Activated T-cell treated with anti-CD3 and anti-CD28 coated beads, Interleukin-2, amount 50 U/mL, for 48 hours (primary cell): ENCODE measurements around the gene CBLL1.

Experiments used
- DNase-seq, 2 experiments: peaks; one replicate each; pipeline ENCODE4 v3.0.0-alpha.2; 2020

CBLL1 gene

DNA sequence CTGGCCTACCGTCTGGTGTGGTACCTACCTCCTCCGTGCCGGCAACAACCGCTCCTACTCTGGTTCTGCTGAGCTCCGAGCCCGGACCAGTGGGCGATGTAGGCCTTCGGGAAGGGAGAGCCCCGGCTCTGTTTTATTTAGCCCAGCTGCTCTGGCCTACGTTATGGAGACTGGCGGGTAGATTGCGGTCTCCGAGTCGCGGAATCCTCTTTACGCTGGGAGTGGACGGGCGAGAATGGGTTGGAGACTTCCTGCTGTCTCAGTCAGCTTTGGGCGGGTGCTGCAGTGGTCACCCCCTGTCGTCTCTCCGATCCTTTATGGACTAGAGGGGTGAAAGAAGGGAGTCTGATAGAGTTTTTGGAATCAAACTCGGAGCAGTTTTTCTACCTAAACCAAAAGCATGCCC lies 406 bp downstream of the CBLL1 start:
- DNase-seq: no peak

DNA sequence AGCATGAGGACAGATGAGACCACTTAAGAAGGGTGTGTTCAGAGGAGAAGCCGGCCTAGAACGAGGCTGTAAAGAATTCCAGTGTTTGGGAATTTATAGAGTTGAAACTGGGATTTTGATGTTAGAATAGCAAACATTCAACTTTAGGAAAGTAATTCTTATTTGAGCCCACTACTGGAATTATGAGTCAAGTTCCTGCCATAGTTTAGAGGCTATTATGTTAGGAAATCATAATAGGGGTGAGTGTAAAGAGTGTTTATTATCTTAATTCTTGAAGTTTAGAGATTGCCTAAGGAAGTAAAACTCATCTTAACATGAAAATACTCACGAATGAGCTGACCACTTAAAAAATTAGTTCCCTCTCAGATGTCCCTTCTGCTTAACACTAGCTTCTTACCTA lies 2.1 kb downstream of the CBLL1 start:
- DNase-seq: no peak

DNA sequence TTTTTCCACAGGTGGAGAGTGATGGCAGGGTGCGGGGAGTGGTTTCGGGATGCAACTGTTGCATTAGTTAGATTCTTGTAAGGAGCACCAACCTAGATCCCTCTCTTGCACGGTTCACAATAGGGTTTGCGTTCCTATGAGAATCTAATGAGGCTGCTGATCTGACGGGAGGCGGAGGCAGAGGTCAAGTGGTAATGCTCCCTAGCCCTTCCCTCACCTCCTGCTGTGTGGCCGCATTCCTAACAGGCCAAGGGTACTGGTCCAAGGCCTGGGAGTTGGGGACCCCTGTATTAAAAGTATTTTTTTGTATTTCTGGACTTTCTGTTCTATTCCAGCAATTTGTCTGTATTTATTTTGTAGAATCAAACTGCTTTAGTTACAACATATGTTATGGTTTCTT lies 7.2 kb downstream of the CBLL1 start:
- no peak for DNase-seq

DNA sequence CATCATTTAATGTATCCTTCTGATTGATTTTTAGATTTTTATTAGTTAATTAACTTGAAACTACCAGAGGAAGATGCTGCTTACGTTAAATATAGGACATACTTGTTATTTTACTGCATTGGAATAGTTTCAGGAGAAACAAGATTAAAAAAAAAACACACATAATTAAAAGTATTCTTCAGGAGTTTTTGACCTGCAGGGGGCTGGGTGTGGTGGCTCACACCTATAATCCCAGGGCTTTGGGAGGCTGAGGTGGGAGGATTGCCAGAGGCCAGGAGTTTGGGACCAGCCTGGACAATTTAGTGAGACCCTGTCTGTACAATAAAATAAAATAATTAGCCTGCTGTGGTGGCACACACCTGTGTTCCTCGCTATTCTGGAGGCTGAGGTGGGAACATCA lies 10.7 kb downstream of the CBLL1 start:
- DNase-seq: no peak

DNA sequence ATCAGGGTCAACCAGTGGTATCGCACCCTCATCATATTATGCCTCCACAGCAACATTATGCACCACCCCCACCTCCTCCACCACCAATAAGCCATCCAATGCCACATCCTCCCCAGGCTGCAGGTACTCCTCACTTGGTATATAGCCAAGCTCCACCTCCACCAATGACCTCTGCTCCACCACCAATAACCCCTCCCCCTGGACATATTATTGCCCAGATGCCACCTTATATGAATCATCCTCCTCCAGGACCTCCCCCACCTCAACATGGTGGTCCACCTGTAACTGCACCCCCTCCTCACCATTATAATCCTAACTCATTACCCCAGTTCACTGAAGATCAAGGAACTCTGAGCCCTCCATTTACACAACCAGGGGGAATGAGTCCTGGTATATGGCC lies 14.7 kb downstream of the CBLL1 start:
- DNase-seq: no peak

DNA sequence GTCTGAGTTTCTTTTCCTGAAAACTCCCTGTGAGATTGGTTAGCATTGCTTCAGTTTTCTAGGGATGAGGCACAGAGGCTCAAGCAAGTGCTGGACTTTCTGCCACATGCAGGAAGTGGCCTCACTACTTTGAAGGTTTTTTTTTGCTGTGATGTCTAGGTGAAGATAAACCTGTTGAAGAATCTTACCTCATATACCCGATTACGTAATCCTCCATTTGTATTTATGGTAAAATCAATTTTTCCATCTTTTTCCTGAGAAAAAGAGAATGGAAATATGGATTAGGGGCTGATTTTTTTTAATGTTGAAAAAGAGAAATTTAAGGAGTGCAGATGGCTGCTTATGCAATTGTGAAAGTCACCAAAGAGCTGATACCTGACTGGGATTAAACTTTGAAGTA lies 23.4 kb downstream of the CBLL1 start:
- no peak for DNase-seq

DNA sequence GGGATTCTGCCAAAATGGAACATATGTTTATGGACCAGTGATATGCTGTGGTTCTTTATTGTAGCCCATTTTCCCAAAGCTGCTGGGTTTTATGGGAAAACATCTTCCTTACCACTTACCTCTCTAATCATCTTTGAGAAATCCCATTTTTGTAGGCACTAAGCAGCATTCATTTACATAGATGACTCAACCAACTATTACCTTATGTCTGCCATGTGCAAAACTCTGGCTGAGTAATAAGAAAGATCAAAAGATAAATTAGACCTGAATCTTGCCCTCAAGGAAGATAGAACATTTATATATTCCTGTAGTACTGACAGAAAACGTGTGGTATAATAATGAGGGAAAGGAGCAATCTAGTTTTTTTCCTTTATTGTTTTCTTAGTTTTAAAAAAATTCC lies 24.3 kb downstream of the CBLL1 start:
- DNase-seq: no peak

DNA sequence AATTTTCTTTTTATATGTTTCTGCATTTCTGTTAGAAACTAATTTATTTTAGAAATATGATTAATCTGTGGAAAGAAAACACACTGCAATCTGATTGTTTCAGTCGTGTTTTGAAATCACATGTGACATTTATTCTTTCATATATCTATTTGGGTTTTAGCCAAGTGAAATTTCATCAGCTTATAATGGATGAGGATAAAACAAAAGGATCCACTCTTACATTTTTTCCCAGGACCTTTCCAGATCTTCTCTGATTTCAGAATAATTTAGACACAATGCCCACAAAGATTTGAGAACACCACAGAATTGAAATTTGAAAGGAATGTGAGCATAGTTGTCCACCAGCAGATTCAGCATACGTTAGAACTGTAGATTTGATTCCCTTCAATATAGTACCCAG lies 29.1 kb downstream of the CBLL1 start:
- no peak for DNase-seq

DNA sequence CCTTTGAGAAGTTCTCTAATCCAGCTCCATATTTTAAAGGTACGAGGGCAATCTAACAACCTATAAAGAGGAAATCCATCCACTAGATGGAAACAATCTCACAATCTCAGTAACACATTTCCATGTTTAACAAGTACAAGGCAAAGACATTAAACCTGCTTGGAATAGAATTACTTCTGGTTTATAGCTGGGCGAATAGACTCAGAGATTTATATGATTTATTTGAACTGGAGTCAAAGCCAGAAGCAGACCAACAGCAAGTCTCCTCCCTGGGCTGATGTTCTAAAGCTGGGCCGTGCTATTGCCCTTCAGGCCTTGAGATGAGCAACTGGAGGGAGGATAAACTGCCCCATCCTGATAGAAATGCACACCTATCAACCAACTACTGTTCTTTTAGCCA lies 33.8 kb downstream of the CBLL1 start:
- DNase-seq: no peak

DNA sequence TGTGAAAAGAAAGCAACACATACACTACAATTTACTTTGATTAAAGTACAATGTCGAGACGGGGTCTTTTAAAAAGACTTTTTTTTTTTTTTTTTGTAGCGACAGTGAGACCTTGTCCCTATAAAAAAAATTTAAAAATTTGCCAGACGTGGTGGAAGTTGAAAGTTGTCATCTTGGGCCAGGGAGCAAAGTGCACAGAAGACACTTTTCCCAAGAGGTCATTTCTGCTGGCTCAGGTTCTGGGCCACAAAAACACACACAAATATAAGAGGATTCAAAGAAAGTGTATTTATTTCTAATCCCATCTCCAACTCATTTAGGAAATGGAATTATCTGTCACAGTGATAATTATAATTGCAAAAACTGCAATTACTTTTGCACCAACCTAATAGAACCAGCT lies 34.3 kb downstream of the CBLL1 start:
- no peak for DNase-seq

DNA sequence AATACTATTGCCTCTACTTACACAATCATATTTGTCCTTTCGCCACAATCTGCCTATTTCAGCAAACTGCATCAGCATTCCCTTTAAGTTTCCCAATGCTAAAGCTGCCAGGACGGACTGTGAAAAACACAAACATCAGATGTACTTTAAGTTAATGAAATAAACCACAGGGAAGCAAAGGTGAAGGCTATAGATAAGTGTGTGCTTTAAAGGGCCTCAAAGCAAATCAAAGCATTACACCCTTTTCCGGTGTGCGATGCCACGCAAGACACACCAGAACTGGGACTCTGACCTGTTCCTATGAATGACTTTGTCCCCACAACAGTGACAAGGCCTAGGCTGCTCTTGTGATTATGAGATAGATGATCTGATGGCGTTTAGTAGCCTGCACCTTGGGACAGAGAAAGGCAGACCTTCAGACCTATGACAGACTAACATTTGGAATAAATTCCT lies 35.7 kb downstream of the CBLL1 start:
- no peak for DNase-seq

DNA sequence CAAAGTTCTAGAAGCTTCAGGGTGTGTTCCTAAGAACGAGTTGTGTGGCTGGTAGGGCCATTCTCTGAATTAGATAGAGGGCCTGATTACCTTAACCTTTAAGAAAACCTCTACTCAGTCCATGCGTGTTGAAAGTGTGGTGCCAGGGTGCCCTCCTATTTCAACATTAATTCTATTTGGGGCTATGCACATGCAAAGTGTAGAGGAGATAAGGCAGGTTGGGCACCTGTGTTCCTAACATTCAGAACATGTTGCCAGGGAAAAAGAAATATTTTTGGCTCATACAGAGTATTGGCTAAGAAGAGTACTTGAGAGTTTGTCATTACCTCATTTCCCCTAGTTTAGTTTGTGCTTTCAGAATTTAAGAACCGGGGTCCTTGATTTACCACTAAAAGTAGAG lies 38.4 kb downstream of the CBLL1 start:
- no peak for DNase-seq

DNA sequence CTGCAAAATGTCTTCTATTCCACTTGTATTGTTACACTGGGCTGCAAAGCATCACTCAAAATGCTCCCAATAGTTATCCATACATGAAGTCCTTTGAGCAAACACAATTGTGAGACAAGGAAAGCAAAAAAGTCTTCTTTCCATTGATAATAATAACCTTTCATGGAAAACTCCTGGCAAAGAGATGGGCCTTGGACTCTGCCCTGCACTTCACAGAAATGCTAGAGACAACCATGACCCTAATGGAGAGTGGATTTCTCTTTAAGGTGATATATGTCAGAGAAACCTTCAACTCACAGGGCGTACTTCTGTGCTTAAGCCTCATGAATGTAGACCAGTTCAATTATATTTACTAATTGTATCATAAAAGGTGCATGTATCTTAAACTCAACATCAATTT lies 39.7 kb downstream of the CBLL1 start:
- DNase-seq: no peak

DNA sequence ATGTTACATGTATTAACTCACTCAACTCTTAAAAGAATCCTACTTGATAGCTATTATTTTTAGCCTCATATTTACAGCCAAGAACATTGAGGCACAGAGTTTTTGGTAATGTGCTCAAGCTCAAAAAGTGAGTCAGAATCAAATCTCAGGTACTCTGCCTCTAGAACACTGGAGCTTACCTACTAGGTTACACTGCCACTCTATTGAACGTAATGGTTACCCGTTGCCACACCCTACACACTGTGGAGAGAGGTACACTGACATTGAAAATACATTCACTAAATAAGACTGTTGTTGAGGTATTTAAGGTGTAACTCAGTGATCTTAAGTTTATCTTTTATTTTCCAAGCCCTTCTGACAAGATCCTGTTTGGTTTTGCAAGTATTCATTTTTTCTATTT lies 41.2 kb downstream of the CBLL1 start:
- no peak for DNase-seq

DNA sequence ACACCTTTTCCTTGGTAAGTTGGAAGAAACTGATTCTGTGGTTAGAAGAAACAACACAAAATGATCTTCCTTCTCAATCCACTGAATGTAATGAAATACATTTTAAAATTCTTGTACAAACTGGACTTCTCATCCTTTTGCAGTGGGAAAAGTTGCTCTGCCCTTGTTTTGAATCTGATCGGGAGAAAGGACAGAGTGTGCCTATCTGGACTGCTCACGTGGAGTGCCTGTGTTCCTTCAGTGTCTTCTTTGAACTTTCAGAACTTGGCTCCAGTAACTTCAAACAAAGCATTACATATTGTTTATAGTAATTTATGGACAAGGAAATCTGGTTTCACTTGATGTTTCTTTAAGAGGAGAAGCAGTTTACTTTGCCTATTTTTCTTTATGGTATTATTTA lies 42.0 kb downstream of the CBLL1 start:
- DNase-seq: no peak

DNA sequence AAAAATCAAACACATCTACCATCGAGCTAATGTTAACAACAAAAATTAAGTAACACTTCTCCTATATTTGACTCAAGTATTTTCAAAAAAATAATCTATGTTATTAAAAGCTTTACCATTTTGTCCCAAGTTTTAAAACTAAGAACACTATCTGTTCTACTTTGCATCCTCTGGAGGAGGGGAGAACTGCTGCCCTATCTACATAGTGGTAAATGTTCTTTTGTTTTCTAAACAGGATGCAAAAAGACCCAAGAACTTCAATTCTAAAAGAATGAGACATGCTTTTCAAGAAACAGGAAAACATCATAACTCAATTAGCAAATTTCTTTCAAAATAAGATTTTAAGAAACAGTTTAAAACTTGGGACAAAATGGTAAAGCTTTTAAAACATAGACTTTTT lies 44.3 kb downstream of the CBLL1 start:
- no peak for DNase-seq

DNA sequence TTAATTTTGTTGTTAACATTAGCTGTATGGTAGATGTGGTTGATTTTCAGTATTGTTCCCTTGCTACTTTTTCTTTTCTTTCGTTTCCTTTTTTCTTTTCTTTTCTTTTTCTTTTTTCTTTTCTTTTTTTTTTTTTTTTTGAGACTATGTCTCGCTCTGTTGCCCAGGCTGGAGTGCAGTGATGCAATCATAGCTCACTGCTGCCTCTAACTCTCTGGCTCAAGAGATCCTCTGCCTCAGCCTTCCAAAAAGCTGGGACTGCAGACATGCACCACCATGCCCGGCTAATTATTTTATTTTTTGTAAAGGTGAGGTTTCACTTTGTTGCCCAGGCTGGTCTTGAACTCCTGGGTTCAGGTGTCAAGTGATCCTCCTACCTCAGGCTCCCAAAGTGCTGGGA lies 44.7 kb downstream of the CBLL1 start:
- no peak for DNase-seq

DNA sequence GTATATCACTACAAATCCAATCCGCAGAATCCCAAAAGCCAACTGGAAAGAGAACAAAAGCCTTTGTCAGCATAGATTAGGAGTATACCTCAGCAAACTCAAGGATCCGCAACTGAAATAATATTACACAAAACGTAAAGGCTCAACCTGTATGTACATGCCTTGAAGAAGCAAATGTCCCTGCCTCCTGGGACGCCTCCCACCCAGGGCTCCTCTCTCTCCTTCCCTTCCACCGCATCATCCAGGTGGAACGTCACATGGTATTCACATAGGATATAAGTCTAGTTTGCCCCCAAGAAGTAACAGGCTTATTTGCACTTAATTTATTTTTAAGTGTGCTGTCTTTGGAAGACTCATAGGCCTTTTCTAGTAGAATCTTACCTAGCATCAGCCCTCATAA lies 45.7 kb downstream of the CBLL1 start:
- no peak for DNase-seq

DNA sequence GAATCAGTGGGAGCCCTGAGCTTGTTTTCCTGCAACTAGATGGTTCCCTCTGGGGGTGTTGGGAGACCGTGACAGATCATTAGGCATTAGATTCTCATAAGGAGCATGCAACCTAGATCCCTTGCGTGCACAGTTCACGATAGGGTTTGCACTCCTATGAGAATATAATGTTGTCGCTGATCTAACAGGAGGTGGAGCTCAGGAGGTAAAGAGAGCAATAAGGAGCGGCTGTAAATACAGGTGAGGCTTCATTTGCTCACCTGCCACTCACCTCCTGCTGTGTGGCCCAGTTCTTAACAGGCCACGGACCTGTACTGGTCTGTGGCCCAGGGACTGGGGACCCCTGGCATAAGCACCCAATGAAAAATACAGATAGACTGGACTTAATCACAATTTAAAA lies 48.4 kb downstream of the CBLL1 start:
- DNase-seq: no peak

DNA sequence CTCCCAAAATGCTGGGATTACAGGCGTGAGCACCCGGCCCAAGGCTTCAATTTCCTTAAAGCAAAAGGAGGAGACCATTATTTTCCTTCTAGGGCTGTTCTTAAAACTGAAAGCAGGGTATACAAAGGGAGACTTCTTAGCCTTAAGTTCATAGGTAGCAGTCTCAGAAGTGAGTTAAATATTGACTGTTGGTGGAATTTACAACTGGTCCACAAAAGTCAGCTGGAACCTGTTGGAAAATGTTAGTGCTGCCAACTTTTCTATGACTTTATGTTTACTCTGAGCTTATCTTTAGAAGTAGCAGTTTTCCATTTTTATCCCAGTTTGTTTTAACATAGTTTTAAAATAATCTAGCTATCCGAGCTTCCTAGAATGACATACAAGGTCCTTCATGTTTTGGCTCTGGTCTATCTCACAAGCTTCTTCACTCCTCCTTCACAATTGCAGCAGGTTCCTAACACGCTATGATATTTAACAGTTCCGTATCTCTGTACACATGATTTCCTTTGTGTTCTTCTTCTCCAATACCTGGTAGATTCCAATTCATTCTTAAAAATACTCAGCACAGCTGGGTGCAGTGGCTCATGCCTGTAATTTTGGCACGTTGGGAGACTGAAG lies 55.8 kb downstream of the CBLL1 start:
- DNase-seq: no peak

DNA sequence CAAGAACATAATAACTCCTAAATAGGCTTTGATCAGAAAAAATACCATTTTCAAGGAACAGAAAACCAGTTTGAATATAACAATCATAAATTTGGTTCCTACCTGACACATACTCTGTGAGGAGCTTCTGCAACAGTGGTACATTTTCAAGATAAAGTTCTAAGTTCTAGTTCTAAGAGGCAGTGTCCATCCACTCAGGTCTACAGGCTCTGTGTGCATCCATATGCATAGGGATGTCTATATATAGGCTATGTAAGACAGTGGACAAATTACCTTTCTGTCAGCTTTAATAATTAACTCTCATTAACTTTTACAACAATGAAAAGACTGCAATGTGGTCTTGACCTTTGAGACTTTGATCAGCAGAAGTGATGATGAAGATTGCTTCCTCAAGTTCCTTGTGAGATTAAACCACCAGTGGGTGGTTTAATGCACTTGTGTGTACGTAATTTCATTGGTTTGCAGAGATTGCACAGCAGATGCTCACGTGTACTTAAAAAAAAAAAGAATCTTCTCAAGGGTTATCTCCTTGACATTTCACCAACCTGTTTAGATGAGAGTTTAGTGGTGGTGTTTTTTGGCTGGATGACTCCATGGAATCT lies 59.2 kb downstream of the CBLL1 start, which contains the start of gene SLC26A3:
Gene SLC26A3, minus strand, starts transcription at position 215 of the 602 bp plus-strand sequence. CDS start 8,714 bp downstream, outside the sequence.
- DNase-seq: no peak

DNA sequence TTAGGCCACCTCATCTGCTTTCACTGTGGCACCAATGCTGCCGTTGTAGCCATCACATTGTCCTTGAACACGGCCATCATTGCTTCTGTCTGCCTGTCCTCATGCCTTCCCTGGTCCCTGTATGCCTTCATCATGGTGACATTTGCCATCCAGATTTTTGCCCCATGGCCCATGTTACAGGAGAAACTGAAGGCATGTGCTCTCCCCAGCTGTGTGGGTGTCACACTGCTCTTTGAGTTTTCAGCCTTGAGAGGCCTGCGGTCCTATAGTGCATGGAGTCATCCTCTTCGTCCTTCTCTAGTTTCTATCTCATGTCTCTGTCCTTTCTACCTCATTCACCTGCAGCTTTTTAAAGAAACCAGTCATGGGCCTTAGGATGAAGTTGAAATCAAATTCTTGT lies 65.2 kb downstream of the CBLL1 start:
- no peak for DNase-seq

DNA sequence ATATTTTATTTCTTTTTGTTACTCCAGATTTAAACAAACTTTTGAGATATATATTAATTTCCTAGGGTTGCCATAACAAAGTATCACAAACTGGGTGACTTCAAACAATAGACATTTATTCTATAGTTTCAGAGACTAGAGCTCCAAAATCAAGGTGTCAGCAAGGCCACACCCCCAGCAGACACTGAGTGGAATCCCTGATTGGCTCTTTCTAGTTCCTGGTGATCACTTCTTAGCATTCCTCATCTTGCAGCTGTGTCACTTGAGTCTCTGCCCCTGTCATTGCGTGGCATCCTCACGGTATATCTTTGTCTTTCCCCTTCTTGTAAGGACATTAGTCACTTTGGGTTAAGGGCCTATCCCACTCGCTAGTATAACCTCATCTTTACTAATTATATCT lies 66.7 kb downstream of the CBLL1 start:
- DNase-seq: no peak
